OCI-LY3 (cell line): Measurements from ENCODE around the gene KRTAP11-1.

ENCODE experiments used
- CTCF ChIP-seq: fragments of 200-600, 300-600 bp; sonication (generic); IDR thresholded peaks from 2 replicates; pipeline ENCODE4 v1.5.1; 2014; ENCODE audit warnings: antibody characterized with exemption, low read length, low read depth
- EZH2phosphoT487 ChIP-seq: fragments of 200-600 bp; shearing (Covaris generic); IDR thresholded peaks from 2 replicates; pipeline ENCODE4 v1.6.1; 2018; ENCODE audit warnings: antibody characterized with exemption, mixed run types, low read depth

DNA sequence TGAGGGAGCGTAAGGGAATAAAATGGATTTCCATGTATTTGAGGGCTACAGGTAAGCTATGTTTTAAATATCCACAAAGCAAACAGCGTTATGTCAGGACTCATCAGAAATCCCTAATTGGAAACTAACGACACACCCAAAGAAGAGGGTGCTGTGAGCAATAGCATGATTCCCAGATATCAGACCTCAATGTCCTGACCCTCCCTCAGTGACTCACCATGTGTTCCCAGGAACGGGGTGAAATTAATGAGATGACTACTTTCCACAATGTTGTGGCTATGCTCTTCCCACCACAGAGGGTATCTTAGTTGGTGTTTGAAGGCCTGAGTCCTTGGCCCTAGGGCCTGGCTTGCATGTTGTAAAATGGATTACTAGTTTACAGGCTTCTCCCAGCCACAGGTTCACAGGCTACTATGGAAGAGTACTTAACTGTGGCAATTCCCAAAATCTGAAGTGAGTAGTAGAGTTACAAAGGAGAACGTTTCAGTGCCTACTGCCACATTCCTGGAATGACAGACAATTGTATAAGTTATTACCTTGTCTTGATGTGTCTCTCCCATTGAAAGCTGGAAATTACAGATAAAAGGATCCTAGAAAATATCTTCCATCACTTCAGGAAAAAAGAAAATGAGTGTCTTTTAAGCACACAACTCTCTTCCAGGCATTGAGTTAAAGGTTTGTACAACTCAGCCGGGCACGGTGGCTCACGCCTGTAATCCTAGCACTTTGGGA is 1.7 kb upstream of the KRTAP11-1 start:
- TF ChIP-seq CTCF (no peak), EZH2phosphoT487 (no peak)
